Activated B cell treated with CpG ODN at 0.5 μM for 24 hours (primary cell): ENCODE results near the gene RASGEF1C. TPM values are rescaled to one million over a fixed set of nuclear protein-coding genes. Genes with fewer than 3 reads are reported as not detected.

Experiments
- ATAC-seq: fragments of 200-7000 bp; cut with Tn5 transposase; one replicate; pipeline ENCODE4 v1.10.0; 2021; ENCODE audit warnings: low read depth, mild to moderate bottlenecking, moderate library complexity
- CTCF ChIA-PET: fragments of 350-600 bp; sonication (Branson Sonifier 250); formaldehyde crosslinking; loops from one replicate; lab custom pipeline; 2021; ENCODE audit warnings: antibody characterized with exemption; lab: Charles Lee
- POLR2A ChIA-PET: fragments of 350-600 bp; sonication (Branson Sonifier 250); formaldehyde crosslinking; loops from one replicate; lab custom pipeline; 2021; ENCODE audit warnings: antibody characterized with exemption; lab: Charles Lee
- DNase-seq: peaks from one replicate; pipeline ENCODE4 v3.0.0; 2022
- H3K27ac Mint-ChIP-seq: one replicate; pipeline ENCODE4 v1.8.0; 2020; ENCODE audit warnings: mixed read lengths
- H3K27me3 Mint-ChIP-seq: one replicate; pipeline ENCODE4 v1.8.0; 2021; ENCODE audit warnings: mixed read lengths
- H3K36me3 Mint-ChIP-seq: one replicate; pipeline ENCODE4 v1.8.0; 2021; ENCODE audit warnings: low read depth, mixed read lengths
- H3K4me1 Mint-ChIP-seq: one replicate; pipeline ENCODE4 v1.8.0; 2021; ENCODE audit warnings: mixed read lengths
- H3K4me3 Mint-ChIP-seq: one replicate; pipeline ENCODE4 v1.8.0; 2020; ENCODE audit warnings: mild to moderate bottlenecking, mixed read lengths
- H3K9me3 Mint-ChIP-seq: one replicate; pipeline ENCODE4 v1.8.0; 2020; ENCODE audit warnings: mixed read lengths
- CTCF ChIP-seq: fragments of 200-600 bp; IDR thresholded peaks from one replicate; pipeline ENCODE4 v1.8.0; 2022; ENCODE audit warnings: antibody characterized with exemption, mild to moderate bottlenecking
- intact Hi-C: fragments of 100-400 bp; cut with micrococcal nuclease; formaldehyde crosslinking; loops from one replicate; pipeline ENCODE4 v1.15.1; 2024
- total RNA-seq: library from RNA; stranded (reverse); gene quantifications from 2 replicates; pipeline ENCODE4 v1.2.3, GENCODE V29; 2022

RASGEF1C gene
- total RNA-seq, 1 donor from 2014 or later, result not detected

DNA sequence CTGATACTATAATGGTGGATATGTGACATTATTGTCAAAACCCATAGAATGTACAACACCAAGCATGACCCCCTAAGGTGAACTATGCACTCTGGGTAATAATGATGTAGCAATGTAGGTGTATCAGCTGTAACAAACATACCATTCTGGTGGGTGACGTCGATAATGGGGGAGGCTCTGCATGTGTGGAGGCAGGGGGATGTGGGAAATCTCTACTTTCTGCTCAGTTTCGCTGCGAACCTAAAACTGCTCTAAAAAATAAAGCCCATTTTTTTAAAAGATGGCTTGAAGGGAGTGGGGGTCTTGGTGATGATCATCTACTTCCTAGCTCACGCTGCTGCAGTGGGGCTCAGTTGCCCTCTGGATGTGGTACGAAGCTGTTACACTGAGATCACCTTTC lies 51.1 kb downstream of the RASGEF1C start:
- no peak for DNase-seq
- no peak for ATAC-seq
- no peaks in the 10 kb centered on the region for H3K36me3 Mint-ChIP-seq
- no peak for TF ChIP-seq CTCF
- no peaks in the 10 kb centered on the region for H3K4me1 Mint-ChIP-seq
- no peak overlapping the region for H3K27ac Mint-ChIP-seq
- H3K9me3 Mint-ChIP-seq, result peaks cover 3% of the 10 kb centered on the region
- peaks cover 4% of the 10 kb centered on the region for H3K27me3 Mint-ChIP-seq
- ChIA-PET CTCF (no interaction called here), POLR2A (no interaction called here)
- intact Hi-C loops, result no loop called here
- no peak overlapping the region for H3K4me3 Mint-ChIP-seq

DNA sequence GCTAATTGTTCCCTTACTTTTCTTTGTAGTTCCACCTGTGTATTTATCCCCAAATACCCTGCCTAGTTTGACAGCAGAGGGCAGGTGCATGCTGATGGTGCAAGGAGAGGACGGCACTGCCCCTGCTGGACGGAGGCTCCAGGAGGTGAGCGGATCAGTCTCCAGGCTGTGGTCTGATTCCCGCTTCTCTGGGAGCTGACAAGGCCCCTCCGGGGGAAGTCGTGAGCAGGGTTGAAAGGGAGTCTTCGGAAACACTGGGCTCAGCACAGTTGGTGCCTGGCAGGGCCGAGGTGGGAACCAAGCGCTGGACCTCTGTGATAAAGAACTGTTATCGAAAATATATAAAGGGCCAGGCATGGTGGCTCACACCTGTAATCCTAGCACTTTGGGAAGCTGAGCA lies 52.9 kb downstream of the RASGEF1C start:
- POLR2A ChIA-PET, result no interaction called here

GRCh38 chr5:180155365-180155926 lies 53.6 kb downstream of the RASGEF1C start:
- ATAC-seq (no peak), DNase-seq (no peak)
- CTCF ChIA-PET, result no interaction called here
- Mint-ChIP-seq H3K27ac (no peak overlapping the region), H3K27me3 (no peaks in the 10 kb centered on the region), H3K4me1 (no peaks in the 10 kb centered on the region), H3K36me3 (no peaks in the 10 kb centered on the region), H3K9me3 (peaks cover 3% of the 10 kb centered on the region), H3K4me3 (no peak overlapping the region)
- intact Hi-C loops, result no loop called here
- POLR2A ChIA-PET, result no interaction called here
- no peak for TF ChIP-seq CTCF

More for the DNA sequence above, 52.9 kb downstream of the RASGEF1C start:
- no peak for TF ChIP-seq CTCF
- Mint-ChIP-seq H3K4me1 (no peaks in the 10 kb centered on the region), H3K27ac (no peak overlapping the region), H3K36me3 (no peaks in the 10 kb centered on the region), H3K4me3 (no peak overlapping the region), H3K9me3 (peaks cover 3% of the 10 kb centered on the region), H3K27me3 (peaks cover 4% of the 10 kb centered on the region)
- intact Hi-C loops, result no loop called here
- CTCF ChIA-PET, result no interaction called here
- ATAC-seq (no peak), DNase-seq (peak; percentile 4)

DNA sequence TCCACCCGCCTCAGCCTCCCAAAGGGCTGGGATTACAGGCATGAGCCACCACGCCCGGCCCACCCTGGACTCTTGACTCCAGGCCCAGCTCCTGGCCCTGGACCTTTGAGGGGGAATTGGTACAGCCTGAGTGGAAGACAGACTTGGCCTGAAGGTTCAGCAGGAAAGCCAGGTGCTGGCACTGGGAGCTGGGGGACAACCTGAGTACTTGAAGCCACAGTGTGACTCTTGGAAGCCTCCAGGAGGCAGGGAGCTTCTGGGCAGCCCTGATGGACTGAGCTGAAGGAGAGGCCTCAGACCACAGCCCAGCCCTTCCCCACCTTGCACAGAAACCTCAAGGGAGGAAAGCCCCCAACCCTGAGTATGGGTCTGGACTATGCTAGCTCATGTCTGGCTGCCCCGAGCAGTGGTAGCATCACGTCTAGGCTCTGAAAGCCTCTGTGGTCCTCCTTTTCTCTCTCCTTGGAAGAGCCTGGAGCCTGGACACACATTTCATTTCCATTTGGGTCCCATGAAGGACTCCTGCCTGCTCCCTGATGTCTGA lies 54.1 kb downstream of the RASGEF1C start:
- H3K4me3 Mint-ChIP-seq, result no peak overlapping the region
- no peak for TF ChIP-seq CTCF
- intact Hi-C loops, result no loop called here
- peaks cover under 1% of the 10 kb centered on the region for H3K36me3 Mint-ChIP-seq
- no peaks in the 10 kb centered on the region for H3K4me1 Mint-ChIP-seq
- H3K27ac Mint-ChIP-seq, result no peak overlapping the region
- ATAC-seq (no peak), DNase-seq (peak; percentile 11)
- ChIA-PET CTCF (no interaction called here), POLR2A (no interaction called here)
- H3K27me3 Mint-ChIP-seq, result peaks cover 3% of the 10 kb centered on the region
- peaks cover 6% of the 10 kb centered on the region for H3K9me3 Mint-ChIP-seq

DNA sequence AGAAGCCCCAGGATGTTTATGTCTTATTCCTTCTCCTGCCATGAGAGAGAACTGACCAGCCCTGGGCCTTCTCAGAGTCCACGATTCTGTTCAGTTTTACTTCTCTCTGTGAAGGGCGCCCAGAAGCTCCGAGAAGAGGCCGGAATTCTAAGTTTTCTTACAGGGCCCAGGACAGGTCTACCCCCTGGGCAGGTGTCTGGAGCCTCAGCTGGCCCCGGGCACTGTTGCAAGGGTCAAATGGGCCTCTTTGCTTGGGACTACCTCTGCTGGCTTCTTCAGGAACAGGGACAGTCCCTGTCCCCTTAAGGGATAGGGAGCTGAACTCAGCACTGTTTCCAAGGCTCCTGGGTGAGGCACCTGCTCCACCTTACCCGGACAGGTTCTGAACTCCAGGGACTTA lies 55.0 kb downstream of the RASGEF1C start:
- ChIA-PET CTCF (no interaction called here), POLR2A (no interaction called here)
- Mint-ChIP-seq H3K4me3 (no peak overlapping the region), H3K27me3 (peaks cover 7% of the 10 kb centered on the region), H3K4me1 (no peaks in the 10 kb centered on the region), H3K36me3 (peaks cover 4% of the 10 kb centered on the region), H3K9me3 (peaks cover 11% of the 10 kb centered on the region), H3K27ac (no peak overlapping the region)
- ATAC-seq, result no peak
- no peak for TF ChIP-seq CTCF
- DNase-seq, result no peak
- intact Hi-C loops, result no loop called here
